ENCODE data around the gene RASSF7.

The RASSF7 gene

GRCh38 chr11:612201-612960 lies 51.6 kb downstream of the RASSF7 start:
- TF ChIP-seq, protein P1, sequence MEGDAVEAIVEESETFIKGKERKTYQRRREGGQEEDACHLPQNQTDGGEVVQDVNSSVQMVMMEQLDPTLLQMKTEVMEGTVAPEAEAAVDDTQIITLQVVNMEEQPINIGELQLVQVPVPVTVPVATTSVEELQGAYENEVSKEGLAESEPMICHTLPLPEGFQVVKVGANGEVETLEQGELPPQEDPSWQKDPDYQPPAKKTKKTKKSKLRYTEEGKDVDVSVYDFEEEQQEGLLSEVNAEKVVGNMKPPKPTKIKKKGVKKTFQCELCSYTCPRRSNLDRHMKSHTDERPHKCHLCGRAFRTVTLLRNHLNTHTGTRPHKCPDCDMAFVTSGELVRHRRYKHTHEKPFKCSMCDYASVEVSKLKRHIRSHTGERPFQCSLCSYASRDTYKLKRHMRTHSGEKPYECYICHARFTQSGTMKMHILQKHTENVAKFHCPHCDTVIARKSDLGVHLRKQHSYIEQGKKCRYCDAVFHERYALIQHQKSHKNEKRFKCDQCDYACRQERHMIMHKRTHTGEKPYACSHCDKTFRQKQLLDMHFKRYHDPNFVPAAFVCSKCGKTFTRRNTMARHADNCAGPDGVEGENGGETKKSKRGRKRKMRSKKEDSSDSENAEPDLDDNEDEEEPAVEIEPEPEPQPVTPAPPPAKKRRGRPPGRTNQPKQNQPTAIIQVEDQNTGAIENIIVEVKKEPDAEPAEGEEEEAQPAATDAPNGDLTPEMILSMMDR (conservative IDR thresholded peaks at IDR 0.05; ENCODE audit: low read depth, low read length), result no peak; the same call in 1 of the 2 replicates

DNA sequence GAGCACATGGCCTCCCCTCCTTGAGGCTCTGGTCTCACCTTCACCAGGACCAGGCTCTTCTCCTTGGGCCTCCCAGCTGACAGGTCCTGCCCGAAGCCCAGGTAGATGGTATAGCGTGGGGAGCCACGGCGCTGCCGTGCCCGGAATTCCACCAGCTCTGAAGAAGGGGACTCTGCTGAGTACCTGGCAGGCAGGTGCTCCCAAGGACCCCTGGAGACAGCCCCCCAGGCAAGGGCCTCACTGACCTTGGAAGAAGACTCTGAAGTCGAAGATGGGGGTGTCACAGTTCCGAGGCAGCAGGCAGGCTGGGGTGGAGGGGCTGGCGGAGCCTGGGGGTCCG lies 52.2 kb downstream of the RASSF7 start:
- H3K27ac ChIP-seq, result no peak overlapping the region
- H3K9ac ChIP-seq, result no peak overlapping the region
- H2AFZ ChIP-seq (ENCODE audit: low read depth), result no peak overlapping the region
- H3K27me3 ChIP-seq (ENCODE audit: insufficient read depth, low read depth), result no peaks in the 10 kb centered on the region
- no peak overlapping the region for H3K4me3 ChIP-seq (IDR thresholded peaks at IDR 0.05; ENCODE audit: insufficient read depth, low read depth, low read length)
- TF ChIP-seq, protein P1 (conservative IDR thresholded peaks at IDR 0.05; ENCODE audit: low read depth, low read length), result no peak
- H3K4me1 ChIP-seq (ENCODE audit: low read depth, poor library complexity, severe bottlenecking), result peaks cover 16% of the 10 kb centered on the region
- H3K4me2 ChIP-seq, result no peak overlapping the region
- no peaks in the 10 kb centered on the region; the same call in 1 of the 2 replicates for H3K36me3 ChIP-seq (ENCODE audit: insufficient read depth)
- H4K20me1 ChIP-seq (ENCODE audit: insufficient read depth), result no peaks in the 10 kb centered on the region
- H3K79me2 ChIP-seq (ENCODE audit: insufficient read depth, low read depth), result no peaks in the 10 kb centered on the region

More at GRCh38 chr11:612201-612960, 51.6 kb downstream of the RASSF7 start:
- no peak overlapping the region for H3K4me3 ChIP-seq (IDR thresholded peaks at IDR 0.05; ENCODE audit: insufficient read depth, low read depth, low read length)
- no peak overlapping the region for H3K9ac ChIP-seq
- peaks cover 16% of the 10 kb centered on the region for H3K4me1 ChIP-seq (ENCODE audit: low read depth, poor library complexity, severe bottlenecking)
- no peaks in the 10 kb centered on the region for H3K27me3 ChIP-seq (ENCODE audit: insufficient read depth, low read depth)
- H3K79me2 ChIP-seq (ENCODE audit: insufficient read depth, low read depth), result no peaks in the 10 kb centered on the region
- no peak overlapping the region for H3K4me2 ChIP-seq
- H3K27ac ChIP-seq, result no peak overlapping the region
- no peaks in the 10 kb centered on the region for H4K20me1 ChIP-seq (ENCODE audit: insufficient read depth)
- H3K36me3 ChIP-seq (ENCODE audit: insufficient read depth), result no peaks in the 10 kb centered on the region; the same call in 1 of the 2 replicates
- no peak overlapping the region for H2AFZ ChIP-seq (ENCODE audit: low read depth)

- TF ChIP-seq, protein P1 (conservative IDR thresholded peaks at IDR 0.05; ENCODE audit: low read depth, low read length), result no peak
- H3K4me2 ChIP-seq, result no peak overlapping the region
- H4K20me1 ChIP-seq (ENCODE audit: insufficient read depth), result no peaks in the 10 kb centered on the region
- H3K4me3 ChIP-seq (IDR thresholded peaks at IDR 0.05; ENCODE audit: insufficient read depth, low read depth, low read length), result no peak overlapping the region
- H3K27ac ChIP-seq, result no peak overlapping the region
- H3K27me3 ChIP-seq (ENCODE audit: insufficient read depth, low read depth), result no peaks in the 10 kb centered on the region
- no peak overlapping the region for H2AFZ ChIP-seq (ENCODE audit: low read depth)
- peaks cover 16% of the 10 kb centered on the region for H3K4me1 ChIP-seq (ENCODE audit: low read depth, poor library complexity, severe bottlenecking)
- no peaks in the 10 kb centered on the region for H3K79me2 ChIP-seq (ENCODE audit: insufficient read depth, low read depth)
- no peak overlapping the region for H3K9ac ChIP-seq
- H3K36me3 ChIP-seq (ENCODE audit: insufficient read depth), result no peaks in the 10 kb centered on the region; the same call in 1 of the 2 replicates
Measured at GRCh38 chr11:613369-613968, 52.7 kb downstream of the RASSF7 start.
